Parathyroid adenoma (tissue), 2 donors: ENCODE measurements around the gene SBF2.
"Not testable (repeated sequence)": the region's sequence is repeated elsewhere in the genome, so short reads cannot be mapped to it uniquely, and the experiment has no call there.

Source experiments
- H2AFZ ChIP-seq: fragments of 300-600 bp; sonication (generic); one replicate; pipeline ENCODE4 v1.7.0; 2017; ENCODE audit warnings: antibody characterized with exemption, mild to moderate bottlenecking
- H3K27ac ChIP-seq: fragments of 300-600 bp; sonication (generic); one replicate; pipeline ENCODE4 v1.7.0; 2017
- H3K27me3 ChIP-seq: fragments of 300-600 bp; sonication (generic); one replicate; pipeline ENCODE4 v1.7.0; 2017; ENCODE audit warnings: low read length; ENCODE audit not compliant: control insufficient read depth, insufficient read depth
- H3K36me3 ChIP-seq: fragments of 300-600 bp; sonication (generic); one replicate; pipeline ENCODE4 v1.7.0; 2017; ENCODE audit warnings: low read length; ENCODE audit not compliant: control insufficient read depth, insufficient read depth
- H3K4me1 ChIP-seq: fragments of 300-600 bp; sonication (generic); one replicate; pipeline ENCODE4 v1.7.0; 2017; ENCODE audit warnings: control low read depth
- H3K4me2 ChIP-seq: fragments of 300-600 bp; sonication (generic); one replicate; pipeline ENCODE4 v1.7.0; 2017; ENCODE audit warnings: low read length
- H3K4me3 ChIP-seq: fragments of 300-600 bp; sonication (generic); one replicate; pipeline ENCODE4 v1.7.0; 2017; ENCODE audit warnings: low read depth, low read length
- H3K79me2 ChIP-seq: fragments of 300-600 bp; sonication (generic); one replicate; pipeline ENCODE4 v1.7.0; 2017; ENCODE audit warnings: control low read depth
- H3K9ac ChIP-seq: fragments of 300-600 bp; sonication (generic); one replicate; pipeline ENCODE4 v1.7.0; 2017; ENCODE audit warnings: mild to moderate bottlenecking
- H3K9me3 ChIP-seq: fragments of 300-600 bp; sonication (generic); one replicate; pipeline ENCODE4 v1.7.0; 2017; ENCODE audit warnings: low read length; ENCODE audit not compliant: control insufficient read depth
- CTCF ChIP-seq: fragments of 300-600 bp; sonication (generic); IDR thresholded peaks from one replicate; pipeline ENCODE4 v1.7.0; 2017; ENCODE audit warnings: antibody characterized with exemption, mild to moderate bottlenecking
- donor health status: primary hyperparathyroidism.

The SBF2 gene

GRCh38 chr11:9990221-9990973 is 303.6 kb downstream of the SBF2 start:
- H2AFZ ChIP-seq: no peak overlapping the region
- H3K4me1 ChIP-seq: no peaks in the 10 kb centered on the region
- H3K9ac ChIP-seq: no peak overlapping the region
- H3K27ac ChIP-seq: no peak overlapping the region
- no peaks in the 10 kb centered on the region for H3K36me3 ChIP-seq
- H3K4me2 ChIP-seq: no peak overlapping the region
- no peak overlapping the region for H3K4me3 ChIP-seq
- no peaks in the 10 kb centered on the region for H3K79me2 ChIP-seq
- H3K27me3 ChIP-seq: no peaks in the 10 kb centered on the region
- TF ChIP-seq CTCF: no peak
- H3K9me3 ChIP-seq: no peaks in the 10 kb centered on the region

- not testable (repeated sequence) for H3K9me3 ChIP-seq, H3K4me2 ChIP-seq, H3K27ac ChIP-seq, H2AFZ ChIP-seq, H3K9ac ChIP-seq, H3K79me2 ChIP-seq, H3K36me3 ChIP-seq, H3K4me1 ChIP-seq, H3K27me3 ChIP-seq, H3K4me3 ChIP-seq
These were observed 306.7 kb downstream of the SBF2 start for GRCh38 chr11:9987303-9987702.

- no peaks in the 10 kb centered on the region for H3K79me2 ChIP-seq
- H3K27me3 ChIP-seq: no peaks in the 10 kb centered on the region
- no peaks in the 10 kb centered on the region for H3K9me3 ChIP-seq
- H3K4me2 ChIP-seq: no peak overlapping the region
- no peaks in the 10 kb centered on the region for H3K36me3 ChIP-seq
- no peak overlapping the region for H3K9ac ChIP-seq
- no peak overlapping the region for H3K27ac ChIP-seq
- no peaks in the 10 kb centered on the region for H3K4me1 ChIP-seq
- H3K4me3 ChIP-seq: no peak overlapping the region
- no peak for TF ChIP-seq CTCF
- H2AFZ ChIP-seq: no peak overlapping the region
These were observed 311.0 kb downstream of the SBF2 start for GRCh38 chr11:9982796-9983579.

- H3K4me2 ChIP-seq: no peak overlapping the region
- no peak overlapping the region for H3K9ac ChIP-seq
- TF ChIP-seq CTCF: no peak
- H3K27me3 ChIP-seq: no peaks in the 10 kb centered on the region
- no peak overlapping the region for H3K27ac ChIP-seq
- no peaks in the 10 kb centered on the region for H3K9me3 ChIP-seq
- H3K4me1 ChIP-seq: no peaks in the 10 kb centered on the region
- H3K79me2 ChIP-seq: no peaks in the 10 kb centered on the region
- H2AFZ ChIP-seq: no peak overlapping the region
- H3K36me3 ChIP-seq: no peaks in the 10 kb centered on the region
- H3K4me3 ChIP-seq: no peak overlapping the region
These were observed 311.8 kb downstream of the SBF2 start for GRCh38 chr11:9982127-9982795.

GRCh38 chr11:9980931-9981330 is 313.1 kb downstream of the SBF2 start:
- no peaks in the 10 kb centered on the region for H3K36me3 ChIP-seq
- H3K4me2 ChIP-seq: no peak overlapping the region
- H3K9me3 ChIP-seq: no peaks in the 10 kb centered on the region
- no peaks in the 10 kb centered on the region for H3K4me1 ChIP-seq
- H2AFZ ChIP-seq: no peak overlapping the region
- H3K4me3 ChIP-seq: no peak overlapping the region
- no peaks in the 10 kb centered on the region for H3K27me3 ChIP-seq
- TF ChIP-seq CTCF: no peak
- no peak overlapping the region for H3K27ac ChIP-seq
- H3K79me2 ChIP-seq: no peaks in the 10 kb centered on the region
- no peak overlapping the region for H3K9ac ChIP-seq
